HepG2 (cell line): Measurements from ENCODE around the gene INTS3. TPM values are rescaled to one million over a fixed set of nuclear protein-coding genes. Genes with fewer than 3 reads are reported as not detected.

ENCODE experiments used
- AGO2 ChIP-seq: fragments of 200-400 bp; formaldehyde crosslinking; optimal IDR thresholded peaks from 2 replicates; pipeline ENCODE3; 2017; ENCODE audit warnings: mild to moderate bottlenecking, low read depth, low read length, moderate library complexity
- ARID2 ChIP-seq: sonication (generic); formaldehyde crosslinking; IDR thresholded peaks from 2 replicates; pipeline ENCODE4 v1.8.1; 2022; ENCODE audit warnings: mild to moderate bottlenecking, missing genetic modification reagents, borderline replicate concordance
- CBX5 ChIP-seq: sonication (generic); formaldehyde crosslinking; IDR thresholded peaks from 2 replicates; pipeline ENCODE4 v1.4.0; 2020; ENCODE audit warnings: missing genetic modification reagents, borderline replicate concordance
- EEA1 ChIP-seq: sonication (generic); formaldehyde crosslinking; IDR thresholded peaks from 2 replicates; pipeline ENCODE4 v1.5.1; 2020; ENCODE audit warnings: mild to moderate bottlenecking, missing genetic modification reagents, borderline replicate concordance
- FIP1L1 ChIP-seq: fragments of 200-400 bp; formaldehyde crosslinking; IDR thresholded peaks from 2 replicates; pipeline ENCODE4 v1.6.1; 2018; ENCODE audit warnings: low read depth, mild to moderate bottlenecking, low read length, moderate library complexity, borderline replicate concordance; ENCODE audit not compliant: insufficient read depth
- HCFC1 ChIP-seq: fragments of 150-350 bp; IDR thresholded peaks from 2 replicates; pipeline ENCODE4 v1.6.1; 2014; ENCODE audit warnings: low read depth, low read length
- HMGXB4 ChIP-seq, 2 experiments: sonication (generic) in 1 of 2; formaldehyde crosslinking in 1 of 2; IDR thresholded peaks; 2 replicates each; pipeline versions ENCODE4 v1.4.0 to v1.6.1; 2018 to 2020; ENCODE audit warnings: missing genetic modification reagents in 2 of 2, borderline replicate concordance in 1 of 2, low read depth in 1 of 2, mild to moderate bottlenecking in 1 of 2, missing biosample characterization in 1 of 2
- HOXA3 ChIP-seq: sonication (generic); formaldehyde crosslinking; IDR thresholded peaks from 2 replicates; pipeline ENCODE4 v1.5.0; 2020; ENCODE audit warnings: missing genetic modification reagents
- KAT7 ChIP-seq: IDR thresholded peaks from 2 replicates; pipeline ENCODE4 v1.6.1; 2018; ENCODE audit warnings: borderline replicate concordance, missing compliant biosample characterization
- MAFG ChIP-seq: sonication (generic); formaldehyde crosslinking; IDR thresholded peaks from 2 replicates; pipeline ENCODE4 v1.5.1; 2020; ENCODE audit warnings: mild to moderate bottlenecking, missing genetic modification reagents
- MLLT10 ChIP-seq: sonication (generic); formaldehyde crosslinking; IDR thresholded peaks from 2 replicates; pipeline ENCODE4 v1.4.0; 2020; ENCODE audit warnings: missing genetic modification reagents
- MTA3 ChIP-seq: sonication (generic); formaldehyde crosslinking; IDR thresholded peaks from 2 replicates; pipeline ENCODE4 v1.4.0; 2020; ENCODE audit warnings: missing genetic modification reagents
- NCOA1 ChIP-seq: sonication (generic); formaldehyde crosslinking; IDR thresholded peaks from 2 replicates; pipeline ENCODE4 v1.9.0; 2021; ENCODE audit warnings: missing genetic modification reagents
- PRMT3 ChIP-seq: sonication (generic); formaldehyde crosslinking; IDR thresholded peaks from 2 replicates; pipeline ENCODE4 v1.8.1; 2022; ENCODE audit warnings: low read depth, mild to moderate bottlenecking, moderate library complexity, missing genetic modification reagents, borderline replicate concordance
- PRPF4 ChIP-seq: fragments of 200-400 bp; formaldehyde crosslinking; IDR thresholded peaks from 2 replicates; pipeline ENCODE4 v1.6.1; 2016; ENCODE audit warnings: low read length, low read depth; ENCODE audit not compliant: poor library complexity, severe bottlenecking
- RCOR2 ChIP-seq: IDR thresholded peaks from 2 replicates; pipeline ENCODE4 v1.6.1; 2016; ENCODE audit warnings: missing biosample characterization, missing genetic modification reagents
- REXO4 ChIP-seq: sonication (generic); formaldehyde crosslinking; IDR thresholded peaks from 2 replicates; pipeline ENCODE4 v1.8.0; 2022; ENCODE audit warnings: missing genetic modification reagents, mild to moderate bottlenecking, borderline replicate concordance
- SMARCC2 ChIP-seq: fragments of 450-650 bp; IDR thresholded peaks from 2 replicates; pipeline ENCODE4 v1.6.1; 2017; ENCODE audit warnings: antibody characterized with exemption, mild to moderate bottlenecking
- SMYD3 ChIP-seq: sonication (generic); formaldehyde crosslinking; IDR thresholded peaks from 2 replicates; pipeline ENCODE4 v1.8.1; 2023; ENCODE audit warnings: mild to moderate bottlenecking, missing genetic modification reagents
- SUZ12 ChIP-seq: fragments of 150-350 bp; IDR thresholded peaks from 2 replicates; pipeline ENCODE4 v1.6.1; 2014; ENCODE audit warnings: low read depth, low read length
- TCF12 ChIP-seq, 2 experiments: fragments of 450-650 bp in 1 of 2; sonication (generic) in 1 of 2; formaldehyde crosslinking in 1 of 2; IDR thresholded peaks; 2 replicates each; pipeline versions ENCODE4 v1.6.1 to v1.8.0; 2017 to 2022; ENCODE audit warnings: antibody characterized with exemption in 1 of 2, mild to moderate bottlenecking in 1 of 2, missing genetic modification reagents in 1 of 2, moderate library complexity in 1 of 2
- XRCC5 ChIP-seq: fragments of 200-400 bp; formaldehyde crosslinking; optimal IDR thresholded peaks from 2 replicates; pipeline ENCODE3; 2017; ENCODE audit warnings: mild to moderate bottlenecking, low read length
- ZFYVE20 ChIP-seq: sonication (generic); formaldehyde crosslinking; IDR thresholded peaks from 2 replicates; pipeline ENCODE4 v1.8.0; 2023; ENCODE audit warnings: low read depth, mild to moderate bottlenecking, moderate library complexity, missing genetic modification reagents, borderline replicate concordance
- ZNF362 ChIP-seq: sonication (generic); formaldehyde crosslinking; IDR thresholded peaks from 2 replicates; pipeline ENCODE4 v1.4.0; 2020; ENCODE audit warnings: missing genetic modification reagents, mild to moderate bottlenecking, borderline replicate concordance
- ZNF441 ChIP-seq: sonication (generic); formaldehyde crosslinking; IDR thresholded peaks from 2 replicates; pipeline ENCODE4 v1.7.0; 2021; ENCODE audit warnings: missing genetic modification reagents, borderline replicate concordance
- ZSCAN31 ChIP-seq: sonication (generic); formaldehyde crosslinking; IDR thresholded peaks from 2 replicates; pipeline ENCODE4 v1.5.0; 2020; ENCODE audit warnings: low read depth, mild to moderate bottlenecking, missing genetic modification reagents
- polyA plus RNA-seq, 8 experiments: library from polyadenylated mRNA; depleted of rRNA in 3 of 8; stranded (reverse) in 7 of 8; unstranded in 1 of 8; fragments of >200 nt; fragmentation: Illumina TruSeq in 4 of 8; extraction: Trizol in 4 of 8; gene quantifications; 2 replicates each; pipeline versions ENCODE4 v1.2.1 to v1.2.3, GENCODE V29; 2011 to 2016; ENCODE audit warnings: low read depth in 4 of 8, missing spikeins in 1 of 8, mixed read lengths in 1 of 8; ENCODE audit not compliant: insufficient read depth in 1 of 8
- total RNA-seq, 5 experiments: library from RNA; depleted of rRNA; stranded (reverse); fragments of >200 nt; fragmentation: Illumina TruSeq; extraction: Trizol; gene quantifications; 2 replicates each; pipeline ENCODE4 v1.2.3, GENCODE V29; 2016; ENCODE audit warnings: low read depth in 1 of 5
- TF ChIP-seq, protein P1 (sequence below): sonication (generic); formaldehyde crosslinking; IDR thresholded peaks from 2 replicates; pipeline ENCODE4 v1.4.0; 2020; ENCODE audit warnings: missing genetic modification reagents

INTS3 gene
- total and polyA plus RNA-seq, 2 of the 13 experiments (the other 11 are each of a cell fraction or from before 2014, with no cell fraction given): 17.2 to 27.2 TPM

DNA sequence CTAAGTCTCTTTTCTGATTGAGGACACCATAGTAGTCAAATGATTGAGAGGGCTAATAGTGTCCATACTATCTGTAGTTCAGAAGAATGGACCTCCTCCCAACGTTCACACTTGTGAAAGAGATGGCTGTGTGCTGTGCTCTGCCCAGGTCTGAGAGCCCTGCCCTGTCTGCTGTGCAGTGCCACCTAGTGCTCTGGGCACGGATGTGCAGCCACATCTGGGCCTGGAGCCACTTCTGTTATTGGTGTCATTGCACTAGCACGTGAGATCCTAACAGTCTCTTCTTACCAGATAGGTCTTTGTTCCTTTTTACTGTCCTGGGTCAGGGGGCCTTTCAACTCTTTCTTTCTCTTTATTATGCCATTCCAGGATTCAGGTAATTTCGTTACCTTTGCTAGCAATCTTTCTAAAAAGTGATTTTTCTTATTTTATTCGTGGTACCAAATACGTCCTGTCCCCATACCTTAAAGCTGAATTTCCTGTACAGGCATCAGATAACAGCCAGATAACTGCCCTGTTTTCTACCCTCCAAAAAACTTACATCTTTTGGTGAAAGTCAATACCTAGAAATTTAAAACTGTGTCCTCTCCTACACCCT is 21.7 kb downstream of the INTS3 start (continued):
- no peak for TF ChIP-seq HCFC1
- no peak for TF ChIP-seq KAT7
- no peak for TF ChIP-seq MAFG (CRISPR knock-in tag)
- TF ChIP-seq RCOR2 (CRISPR knock-in tag): no peak
- no peak for TF ChIP-seq ZNF362 (CRISPR knock-in tag)
- no peak for TF ChIP-seq REXO4 (CRISPR knock-in tag)
- no peak for TF ChIP-seq EEA1 (CRISPR knock-in tag)
- no peak for TF ChIP-seq MTA3
- no peak for TF ChIP-seq NCOA1 (CRISPR knock-in tag)
- TF ChIP-seq SMARCC2: no peak
- TF ChIP-seq HMGXB4 (CRISPR knock-in tag; IDR thresholded peaks at IDR 0.05; ENCODE audit: borderline replicate concordance in 1 of 2, low read depth in 1 of 2): peak in 1 of 2 experiments; percentile 81; a peak in 2 of 4 replicates
- TF ChIP-seq PRPF4: no peak
- no peak for TF ChIP-seq AGO2
- TF ChIP-seq XRCC5: peak; percentile 85
- TF ChIP-seq HOXA3 (CRISPR knock-in tag): peak; percentile 24; the same call in 1 of the 2 replicates
- no peak for TF ChIP-seq ZNF441 (CRISPR knock-in tag)
- no peak for TF ChIP-seq PRMT3 (CRISPR knock-in tag)
- no peak for TF ChIP-seq SUZ12
- no peak for TF ChIP-seq FIP1L1
- TF ChIP-seq ZFYVE20 (CRISPR knock-in tag): no peak
- peak; percentile 59; the same call in 1 of the 2 replicates for TF ChIP-seq CBX5 (CRISPR knock-in tag)
- TF ChIP-seq TCF12 (IDR thresholded peaks at IDR 0.05): no peak
- TF ChIP-seq TCF12 (CRISPR knock-in tag; IDR thresholded peaks at IDR 0.05): no peak
- no peak for TF ChIP-seq ZSCAN31 (CRISPR knock-in tag)
- TF ChIP-seq ARID2: no peak
- TF ChIP-seq MLLT10: no peak
- TF ChIP-seq, protein P1, sequence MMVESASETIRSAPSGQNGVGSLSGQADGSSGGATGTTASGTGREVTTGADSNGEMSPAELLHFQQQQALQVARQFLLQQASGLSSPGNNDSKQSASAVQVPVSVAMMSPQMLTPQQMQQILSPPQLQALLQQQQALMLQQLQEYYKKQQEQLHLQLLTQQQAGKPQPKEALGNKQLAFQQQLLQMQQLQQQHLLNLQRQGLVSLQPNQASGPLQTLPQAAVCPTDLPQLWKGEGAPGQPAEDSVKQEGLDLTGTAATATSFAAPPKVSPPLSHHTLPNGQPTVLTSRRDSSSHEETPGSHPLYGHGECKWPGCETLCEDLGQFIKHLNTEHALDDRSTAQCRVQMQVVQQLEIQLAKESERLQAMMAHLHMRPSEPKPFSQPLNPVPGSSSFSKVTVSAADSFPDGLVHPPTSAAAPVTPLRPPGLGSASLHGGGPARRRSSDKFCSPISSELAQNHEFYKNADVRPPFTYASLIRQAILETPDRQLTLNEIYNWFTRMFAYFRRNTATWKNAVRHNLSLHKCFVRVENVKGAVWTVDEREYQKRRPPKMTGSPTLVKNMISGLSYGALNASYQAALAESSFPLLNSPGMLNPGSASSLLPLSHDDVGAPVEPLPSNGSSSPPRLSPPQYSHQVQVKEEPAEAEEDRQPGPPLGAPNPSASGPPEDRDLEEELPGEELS (CRISPR knock-in tag): no peak
- no peak for TF ChIP-seq SMYD3 (CRISPR knock-in tag)
